Trophoblast cell (in vitro differentiated cells and primary cell): ENCODE data around the gene LRRTM3.

Experiments used
- DNase-seq, 2 donors: peaks; one replicate each; pipeline ENCODE4 v3.0.0-alpha.2; 2016
- H2AFZ ChIP-seq: 2 replicates; pipeline ENCODE4 v1.6.1; 2013; ENCODE audit warnings: low read length, moderate library complexity, mild to moderate bottlenecking; ENCODE audit not compliant: insufficient read depth, poor library complexity
- H2AK5ac ChIP-seq: 2 replicates; pipeline ENCODE4 v1.6.1; 2013; ENCODE audit warnings: mild to moderate bottlenecking, low read length
- H2BK120ac ChIP-seq: 2 replicates; pipeline ENCODE4 v1.6.1; 2013; ENCODE audit warnings: low read length, mild to moderate bottlenecking, moderate library complexity; ENCODE audit not compliant: insufficient read depth, poor library complexity
- H2BK12ac ChIP-seq: 2 replicates; pipeline ENCODE4 v1.6.1; 2013; ENCODE audit warnings: mild to moderate bottlenecking, low read length, moderate library complexity
- H2BK5ac ChIP-seq: 2 replicates; pipeline ENCODE4 v1.6.1; 2013; ENCODE audit warnings: low read length, low read depth, moderate library complexity, mild to moderate bottlenecking; ENCODE audit not compliant: poor library complexity
- H3K14ac ChIP-seq: 2 replicates; pipeline ENCODE4 v1.6.1; 2013; ENCODE audit warnings: mild to moderate bottlenecking, low read length
- H3K18ac ChIP-seq: 2 replicates; pipeline ENCODE4 v1.6.1; 2013; ENCODE audit warnings: mild to moderate bottlenecking, low read length
- H3K23ac ChIP-seq: 2 replicates; pipeline ENCODE4 v1.6.1; 2013; ENCODE audit warnings: low read length
- H3K27ac ChIP-seq: 2 replicates; pipeline ENCODE4 v1.5.1; 2013; ENCODE audit warnings: low read depth, mild to moderate bottlenecking, inconsistent platforms, low read length, moderate library complexity
- H3K27me3 ChIP-seq: 2 replicates; pipeline ENCODE4 v1.6.1; 2013; ENCODE audit warnings: inconsistent platforms, mild to moderate bottlenecking, low read length, moderate library complexity; ENCODE audit not compliant: insufficient read depth
- H3K36me3 ChIP-seq, 2 experiments: 1 replicate in 1 of 2; 2 replicates in 1 of 2; pipeline ENCODE4 v1.6.1; 2013; ENCODE audit warnings: low read length in 2 of 2, mild to moderate bottlenecking in 2 of 2, moderate library complexity in 1 of 2; ENCODE audit not compliant: insufficient read depth in 2 of 2, control insufficient read depth in 1 of 2
- H3K4ac ChIP-seq: 2 replicates; pipeline ENCODE4 v1.6.1; 2013; ENCODE audit warnings: low read depth, mild to moderate bottlenecking, low read length, moderate library complexity
- H3K4me1 ChIP-seq, 2 experiments: 1 replicate in 1 of 2; 2 replicates in 1 of 2; pipeline ENCODE4 v1.6.1; 2013; ENCODE audit warnings: low read length in 2 of 2, mild to moderate bottlenecking in 2 of 2, moderate library complexity in 1 of 2; ENCODE audit not compliant: insufficient read depth in 2 of 2, control insufficient read depth in 1 of 2
- H3K4me2 ChIP-seq: 2 replicates; pipeline ENCODE4 v1.6.1; 2013; ENCODE audit warnings: inconsistent platforms, mild to moderate bottlenecking, low read length, moderate library complexity
- H3K4me3 ChIP-seq: 2 replicates; pipeline ENCODE4 v1.5.1; 2013; ENCODE audit warnings: mild to moderate bottlenecking, low read depth, low read length, inconsistent platforms
- H3K79me1 ChIP-seq: one replicate; pipeline ENCODE4 v1.6.1; 2013; ENCODE audit warnings: low read length
- H3K79me2 ChIP-seq: 2 replicates; pipeline ENCODE4 v1.6.1; 2013; ENCODE audit warnings: low read length, mild to moderate bottlenecking; ENCODE audit not compliant: control insufficient read depth, insufficient read depth, poor library complexity
- H3K9ac ChIP-seq: 2 replicates; pipeline ENCODE4 v1.6.1; 2013; ENCODE audit warnings: mild to moderate bottlenecking, low read length
- H3K9me3 ChIP-seq: 2 replicates; pipeline ENCODE4 v1.6.1; 2013; ENCODE audit warnings: low read depth, mild to moderate bottlenecking, control low read depth, inconsistent platforms, low read length; ENCODE audit not compliant: insufficient read depth
- H4K12ac ChIP-seq: 2 replicates; pipeline ENCODE4 v1.6.1; 2013; ENCODE audit warnings: low read depth, mild to moderate bottlenecking, low read length, moderate library complexity
- H4K8ac ChIP-seq: 2 replicates; pipeline ENCODE4 v1.6.1; 2013; ENCODE audit warnings: low read depth, mild to moderate bottlenecking, low read length, moderate library complexity
- H4K91ac ChIP-seq: one replicate; pipeline ENCODE4 v1.6.1; 2013; ENCODE audit warnings: low read depth, mild to moderate bottlenecking, low read length, moderate library complexity
- whole genome bisulfite sequencing: extraction: QIAGEN DNeasy Blood & Tissue Kit; methylation state at CpG from one replicate; pipeline ENCODE4 v1.1.7; 2013; ENCODE audit warnings: missing lambda C conversion rate; ENCODE audit not compliant: insufficient read length, insufficient coverage; ENCODE audit errors: extremely low coverage; 5-methylcytosine and 5-hydroxymethylcytosine counted together

LRRTM3 gene

GRCh38 chr10:66941491-66941890 lies 15.7 kb downstream of the LRRTM3 start:
- Histone ChIP-seq H2AFZ (no peak overlapping the region), H3K27me3 (no peaks in the 10 kb centered on the region), H3K27ac (no peak overlapping the region), H3K36me3 (no peaks in the 10 kb centered on the region), H3K9ac (no peak overlapping the region), H3K23ac (no peak overlapping the region), H3K79me1 (no peaks in the 10 kb centered on the region), H3K14ac (no peak overlapping the region), H4K8ac (no peak overlapping the region), H3K4ac (no peak overlapping the region), H2BK5ac (no peak overlapping the region), H3K4me1 (no peaks in the 10 kb centered on the region), H4K12ac (no peak overlapping the region), H3K79me2 (no peaks in the 10 kb centered on the region), H3K4me3 (no peak overlapping the region), H4K91ac (no peak overlapping the region), H2AK5ac (no peak overlapping the region), H3K18ac (no peak overlapping the region), H2BK120ac (no peak overlapping the region), H3K4me2 (no peak overlapping the region), H2BK12ac (no peak overlapping the region), H3K9me3 (no peaks in the 10 kb centered on the region)
- no peak for DNase-seq
- no CpG with 5 or more reads among the region's 5 CpGs for WGBS

- Histone ChIP-seq H3K4me2 (no peak overlapping the region), H2AK5ac (no peak overlapping the region), H3K23ac (no peak overlapping the region), H3K4me3 (no peak overlapping the region), H2AFZ (no peak overlapping the region), H3K36me3 (no peaks in the 10 kb centered on the region), H2BK120ac (no peak overlapping the region), H3K14ac (no peak overlapping the region), H3K4me1 (no peaks in the 10 kb centered on the region), H3K4ac (no peak overlapping the region), H3K18ac (no peak overlapping the region), H3K9me3 (no peaks in the 10 kb centered on the region), H3K27ac (no peak overlapping the region), H3K79me2 (no peaks in the 10 kb centered on the region), H2BK5ac (no peak overlapping the region), H2BK12ac (no peak overlapping the region), H4K91ac (no peak overlapping the region), H4K8ac (no peak overlapping the region), H4K12ac (no peak overlapping the region), H3K9ac (no peak overlapping the region), H3K79me1 (no peaks in the 10 kb centered on the region), H3K27me3 (no peaks in the 10 kb centered on the region)
- DNase-seq = no peak
- WGBS = no CpG with 5 or more reads among the region's 1 CpG
Observed at GRCh38 chr10:66942407-66942806, 16.6 kb downstream of the LRRTM3 start.

- Histone ChIP-seq H3K27me3 (no peaks in the 10 kb centered on the region), H3K18ac (no peak overlapping the region), H3K4me3 (no peak overlapping the region), H2AK5ac (no peak overlapping the region), H3K4ac (no peak overlapping the region), H3K4me1 (no peaks in the 10 kb centered on the region), H3K4me2 (no peak overlapping the region), H3K27ac (no peak overlapping the region), H2AFZ (no peak overlapping the region), H3K79me1 (no peaks in the 10 kb centered on the region), H3K14ac (no peak overlapping the region), H4K91ac (no peak overlapping the region), H3K36me3 (no peaks in the 10 kb centered on the region), H3K79me2 (no peaks in the 10 kb centered on the region), H3K9me3 (no peaks in the 10 kb centered on the region), H4K8ac (no peak overlapping the region), H3K9ac (no peak overlapping the region), H4K12ac (no peak overlapping the region), H3K23ac (no peak overlapping the region), H2BK5ac (no peak overlapping the region), H2BK12ac (no peak overlapping the region), H2BK120ac (no peak overlapping the region)
- DNase-seq = no peak
- WGBS = no CpG with 5 or more reads among the region's 2 CpGs
Observed at GRCh38 chr10:66943590-66943989, 17.8 kb downstream of the LRRTM3 start.

GRCh38 chr10:66951896-66952295 lies 26.1 kb downstream of the LRRTM3 start:
- no peak overlapping the region for H2BK5ac ChIP-seq
- DNase-seq = no peak
- H3K79me2 ChIP-seq = no peaks in the 10 kb centered on the region
- H3K18ac ChIP-seq = no peak overlapping the region
- no peaks in the 10 kb centered on the region for H3K79me1 ChIP-seq
- H4K8ac ChIP-seq = no peak overlapping the region
- no CpG with 5 or more reads among the region's 2 CpGs for WGBS
- no peak overlapping the region for H4K91ac ChIP-seq
- no peaks in the 10 kb centered on the region for H3K4me1 ChIP-seq
- H3K14ac ChIP-seq = no peak overlapping the region
- H2BK120ac ChIP-seq = no peak overlapping the region
- no peaks in the 10 kb centered on the region for H3K27me3 ChIP-seq
- no peak overlapping the region for H3K27ac ChIP-seq
- H3K4me3 ChIP-seq = no peak overlapping the region
- H3K4ac ChIP-seq = no peak overlapping the region
- H3K23ac ChIP-seq = no peak overlapping the region
- H3K4me2 ChIP-seq = no peak overlapping the region
- no peak overlapping the region for H2AK5ac ChIP-seq
- no peaks in the 10 kb centered on the region for H3K9me3 ChIP-seq
- no peak overlapping the region for H2BK12ac ChIP-seq
- no peak overlapping the region for H4K12ac ChIP-seq
- H3K9ac ChIP-seq = no peak overlapping the region
- H3K36me3 ChIP-seq = no peaks in the 10 kb centered on the region
- no peak overlapping the region for H2AFZ ChIP-seq
